ENCODE data around the gene UGT1A5. TPM values are rescaled to one million over a fixed set of nuclear protein-coding genes. Genes with fewer than 3 reads are reported as not detected.
A peak's percentile ranks its signal among the peaks of the same experiment; 100 is the strongest.

UGT1A5 gene
- total RNA-seq, 6 experiments from 2014 or later: 1.3 to 10.0 (median 3.8) TPM

DNA sequence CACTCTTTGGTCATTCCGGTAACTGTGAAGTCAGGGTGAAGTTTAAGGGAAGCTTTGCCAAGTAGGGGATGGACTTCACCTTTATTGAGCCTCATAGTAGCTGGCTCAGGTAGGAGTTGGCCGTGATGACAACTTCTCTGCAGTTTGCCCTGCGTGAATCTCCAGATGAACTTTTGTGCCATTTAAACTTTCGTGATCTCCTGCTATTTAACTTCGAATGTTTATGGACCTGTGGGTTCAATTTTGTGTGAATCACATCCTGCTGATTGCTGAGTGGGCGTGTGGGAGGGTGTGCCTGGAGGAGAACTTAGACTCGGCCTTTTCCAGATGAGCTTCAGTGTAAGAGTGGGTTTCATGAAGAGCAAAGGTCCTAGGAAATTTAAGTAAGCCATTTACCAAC lies 51.6 kb downstream of the UGT1A5 start:
- peak overlapping the region in 2 of 3 donors; percentile 69 for H3K4me3 ChIP-seq
- DNase-seq: peak; percentile 63 to 84 (median 73)
- TF ChIP-seq, protein P1, sequence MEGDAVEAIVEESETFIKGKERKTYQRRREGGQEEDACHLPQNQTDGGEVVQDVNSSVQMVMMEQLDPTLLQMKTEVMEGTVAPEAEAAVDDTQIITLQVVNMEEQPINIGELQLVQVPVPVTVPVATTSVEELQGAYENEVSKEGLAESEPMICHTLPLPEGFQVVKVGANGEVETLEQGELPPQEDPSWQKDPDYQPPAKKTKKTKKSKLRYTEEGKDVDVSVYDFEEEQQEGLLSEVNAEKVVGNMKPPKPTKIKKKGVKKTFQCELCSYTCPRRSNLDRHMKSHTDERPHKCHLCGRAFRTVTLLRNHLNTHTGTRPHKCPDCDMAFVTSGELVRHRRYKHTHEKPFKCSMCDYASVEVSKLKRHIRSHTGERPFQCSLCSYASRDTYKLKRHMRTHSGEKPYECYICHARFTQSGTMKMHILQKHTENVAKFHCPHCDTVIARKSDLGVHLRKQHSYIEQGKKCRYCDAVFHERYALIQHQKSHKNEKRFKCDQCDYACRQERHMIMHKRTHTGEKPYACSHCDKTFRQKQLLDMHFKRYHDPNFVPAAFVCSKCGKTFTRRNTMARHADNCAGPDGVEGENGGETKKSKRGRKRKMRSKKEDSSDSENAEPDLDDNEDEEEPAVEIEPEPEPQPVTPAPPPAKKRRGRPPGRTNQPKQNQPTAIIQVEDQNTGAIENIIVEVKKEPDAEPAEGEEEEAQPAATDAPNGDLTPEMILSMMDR (IDR thresholded peaks at IDR 0.05): no peak
- TF ChIP-seq POLR2A (IDR thresholded peaks at IDR 0.05): peak; percentile 40
- H3K27me3 ChIP-seq: no peaks in the 10 kb centered on the region
- ATAC-seq: peak; percentile 47 to 82 (median 72)
- intact Hi-C loops (cut with DNase I): loop anchor here in 1 of 2 donors (5.0 kb wide), 1 partner anchor 47 kb away; the partner anchor contains the start of gene UGT1A4
- no peaks in the 10 kb centered on the region for H3K9me3 ChIP-seq
- H3K4me1 ChIP-seq: peaks cover 0 to 14% (median 6%) of the 10 kb centered on the region in 4 donors
- 13% methylated on average over 6 of the region's 7 CpGs for WGBS (ENCODE audit: insufficient coverage, low coverage, low lambda C conversion rate, missing lambda C conversion rate)
- H3K36me3 ChIP-seq: peaks cover 0 to 29% (median 8%) of the 10 kb centered on the region in 4 donors
- peak overlapping the region; percentile 55 to 92 (median 91) for H3K27ac ChIP-seq

DNA sequence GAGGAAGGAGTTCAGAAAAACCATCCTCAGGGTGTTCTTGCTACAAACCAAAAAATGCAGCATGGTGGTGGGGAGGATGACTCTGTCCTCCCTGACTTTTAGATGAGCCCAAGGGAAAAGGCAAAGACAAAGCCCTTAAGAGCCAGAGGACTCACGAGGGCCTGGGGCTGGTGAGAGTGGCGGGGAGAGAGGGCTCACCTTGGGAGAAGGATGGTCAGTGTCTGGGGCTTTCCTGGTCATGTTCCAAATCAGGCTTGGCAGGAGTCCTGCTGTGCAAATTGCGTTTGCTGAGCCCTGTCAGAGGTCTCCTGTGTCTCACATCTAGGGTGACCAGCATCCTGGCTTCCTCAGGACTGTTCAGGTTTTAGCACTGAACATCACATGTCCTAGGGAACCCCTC lies 52.1 kb downstream of the UGT1A5 start:
- TF ChIP-seq POLR2A (IDR thresholded peaks at IDR 0.05): no peak
- TF ChIP-seq, protein P1 (IDR thresholded peaks at IDR 0.05): no peak
- intact Hi-C loops (cut with DNase I): loop anchor here in 1 of 2 donors (5.0 kb wide), 1 partner anchor 47 kb away; the partner anchor contains the start of gene UGT1A4

DNA sequence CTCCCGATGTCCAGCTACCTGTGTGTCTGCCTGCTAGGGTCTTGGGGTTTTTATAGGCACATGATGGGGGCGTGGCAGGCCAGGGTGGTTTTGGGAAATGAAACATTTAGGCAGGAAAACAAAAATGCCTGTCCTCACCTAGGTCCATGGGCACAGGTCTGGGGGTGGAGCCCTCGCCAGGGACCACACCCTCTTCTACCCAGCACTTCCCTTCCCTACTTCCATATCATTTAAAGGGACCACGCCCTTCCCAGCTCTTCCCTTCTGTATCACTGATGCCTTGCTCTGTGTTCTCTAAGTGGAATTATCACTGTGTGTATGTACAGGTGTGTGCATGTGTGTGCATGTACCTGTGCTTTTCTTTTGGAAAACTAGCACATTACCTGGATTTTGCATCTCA lies 53.7 kb downstream of the UGT1A5 start:
- H3K9me3 ChIP-seq: no peaks in the 10 kb centered on the region
- H3K4me3 ChIP-seq: no peak overlapping the region
- 70% methylated on average over 4 of the region's 4 CpGs for WGBS (ENCODE audit: insufficient coverage, low coverage, low lambda C conversion rate, missing lambda C conversion rate)
- peaks cover 0 to 10% (median 4%) of the 10 kb centered on the region in 4 donors for H3K4me1 ChIP-seq
- intact Hi-C loops (cut with DNase I): no loop called here
- peak in 1 of 3 donors; percentile 73 for DNase-seq
- ATAC-seq: peak in 1 of 4 donors; percentile 1
- H3K36me3 ChIP-seq: peaks cover 0 to 50% (median 17%) of the 10 kb centered on the region in 4 donors
- TF ChIP-seq, protein P1 (IDR thresholded peaks at IDR 0.05): no peak
- no peak for TF ChIP-seq POLR2A (IDR thresholded peaks at IDR 0.05)
- peak overlapping the region in 1 of 3 donors; percentile 92 for H3K27ac ChIP-seq
- H3K27me3 ChIP-seq: no peaks in the 10 kb centered on the region

More for the DNA sequence above, 52.1 kb downstream of the UGT1A5 start:
- ATAC-seq: peak in 3 of 4 donors; percentile 0 to 1 (median 1)
- peak overlapping the region; percentile 55 to 92 (median 56) for H3K27ac ChIP-seq
- no peaks in the 10 kb centered on the region for H3K9me3 ChIP-seq
- H3K36me3 ChIP-seq: peaks cover 0 to 34% (median 10%) of the 10 kb centered on the region in 4 donors
- peaks cover 0 to 10% (median 5%) of the 10 kb centered on the region in 4 donors for H3K4me1 ChIP-seq
- no peaks in the 10 kb centered on the region for H3K27me3 ChIP-seq
- peak in 1 of 3 donors; percentile 70 for DNase-seq
- peak overlapping the region in 2 of 3 donors; percentile 29 to 69 for H3K4me3 ChIP-seq
- WGBS (ENCODE audit: insufficient coverage, low coverage, low lambda C conversion rate, missing lambda C conversion rate): 27% methylated on average over 2 of the region's 3 CpGs

DNA sequence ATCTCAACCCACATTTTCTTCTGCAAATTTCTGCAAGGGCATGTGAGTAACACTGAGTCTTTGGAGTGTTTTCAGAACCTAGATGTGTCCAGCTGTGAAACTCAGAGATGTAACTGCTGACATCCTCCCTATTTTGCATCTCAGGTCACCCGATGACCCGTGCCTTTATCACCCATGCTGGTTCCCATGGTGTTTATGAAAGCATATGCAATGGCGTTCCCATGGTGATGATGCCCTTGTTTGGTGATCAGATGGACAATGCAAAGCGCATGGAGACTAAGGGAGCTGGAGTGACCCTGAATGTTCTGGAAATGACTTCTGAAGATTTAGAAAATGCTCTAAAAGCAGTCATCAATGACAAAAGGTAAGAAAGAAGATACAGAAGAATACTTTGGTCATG lies 55.4 kb downstream of the UGT1A5 start:
- WGBS (ENCODE audit: insufficient coverage, low coverage, low lambda C conversion rate, missing lambda C conversion rate): 69% methylated on average over 4 of the region's 4 CpGs
- TF ChIP-seq POLR2A (IDR thresholded peaks at IDR 0.05): no peak
- TF ChIP-seq, protein P1 (IDR thresholded peaks at IDR 0.05): no peak
- no peaks in the 10 kb centered on the region for H3K27me3 ChIP-seq
- H3K27ac ChIP-seq: no peak overlapping the region
- intact Hi-C loops (cut with DNase I): no loop called here
- no peak overlapping the region for H3K4me3 ChIP-seq
- no peak for DNase-seq
- no peaks in the 10 kb centered on the region for H3K9me3 ChIP-seq
- ATAC-seq: no peak
- peaks cover 0 to 10% (median 4%) of the 10 kb centered on the region in 4 donors for H3K4me1 ChIP-seq
- peaks cover 0 to 67% (median 24%) of the 10 kb centered on the region in 4 donors for H3K36me3 ChIP-seq
